ENCODE measurements around the gene PTTG1IP2. TPM values are rescaled to one million over a fixed set of nuclear protein-coding genes. Genes with fewer than 3 reads are reported as not detected.

PTTG1IP2 gene
- not detected for total RNA-seq

GRCh38 chr7:90469554-90469953 is at the start of gene PTTG1IP2:
Gene PTTG1IP2 (plus strand): TSS chr7:90469639. CDS start chr7:90469787, 148 bp downstream.

Other genes starting within 250 kb of the PTTG1IP2 start
- gene CFAP69, start 224.5 kb upstream of the PTTG1IP2 start, total RNA-seq: 9.1 TPM
- not detected for gene FAM237B, start 148.3 kb upstream of the PTTG1IP2 start, total RNA-seq
- gene GTPBP10, start 122.9 kb upstream of the PTTG1IP2 start, total RNA-seq: 24.7 TPM
- gene CLDN12, start 66.2 kb upstream of the PTTG1IP2 start, total RNA-seq: 54.5 TPM
- gene CDK14, start 126.7 kb downstream of the PTTG1IP2 start, total RNA-seq: 115 TPM